SH-SY5Y (cell line): ENCODE results near the gene CELSR1.

ENCODE experiments used
- GATA2 ChIP-seq: IDR thresholded peaks from 2 replicates; pipeline ENCODE4 v1.6.1; 2011; ENCODE audit warnings: mild to moderate bottlenecking, low read depth, low read length
- GATA3 ChIP-seq: IDR thresholded peaks from 2 replicates; pipeline ENCODE4 v1.6.1; 2011; ENCODE audit warnings: low read depth, mild to moderate bottlenecking, low read length, moderate library complexity

DNA sequence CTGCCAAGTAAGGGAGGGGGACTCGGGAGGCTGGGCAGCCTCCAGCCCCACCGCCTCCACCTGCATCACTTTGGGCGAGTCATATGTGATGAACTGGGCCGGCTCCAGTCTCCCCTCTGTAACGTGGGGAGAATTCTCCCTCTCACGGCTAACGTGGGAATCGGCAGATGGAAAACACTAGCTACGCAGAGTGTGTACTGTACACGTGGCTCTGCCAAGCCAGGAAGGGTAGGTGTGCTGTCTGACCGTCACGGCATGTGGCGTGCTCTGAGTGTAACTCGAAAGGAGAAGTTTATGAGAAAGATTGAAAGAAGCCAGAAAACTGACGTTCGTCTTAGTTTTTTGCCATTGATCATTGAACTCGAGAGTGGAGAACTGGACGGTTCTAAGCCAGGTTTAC is 188.2 kb downstream of the CELSR1 start:
- TF ChIP-seq GATA2, result no peak
- TF ChIP-seq GATA3, result no peak
